SU-DHL-6 (cell line): ENCODE measurements around the gene NPFF.

ENCODE experiments used
- EZH2phosphoT487 ChIP-seq: fragments of 200-600 bp; sonication (generic), shearing (Covaris generic); conservative IDR thresholded peaks from 2 replicates; pipeline ENCODE4 v1.6.1; 2018; ENCODE audit warnings: mild to moderate bottlenecking, antibody characterized with exemption, low read length, moderate library complexity, mixed read lengths
- TF ChIP-seq, protein P1 (sequence below): fragments of 200-600 bp; sonication (generic); IDR thresholded peaks from one replicate; pipeline ENCODE4 v1.5.1; 2017; ENCODE audit warnings: antibody characterized with exemption, mild to moderate bottlenecking, low read length, moderate library complexity; ENCODE audit not compliant: insufficient read depth, poor library complexity, severe bottlenecking

DNA sequence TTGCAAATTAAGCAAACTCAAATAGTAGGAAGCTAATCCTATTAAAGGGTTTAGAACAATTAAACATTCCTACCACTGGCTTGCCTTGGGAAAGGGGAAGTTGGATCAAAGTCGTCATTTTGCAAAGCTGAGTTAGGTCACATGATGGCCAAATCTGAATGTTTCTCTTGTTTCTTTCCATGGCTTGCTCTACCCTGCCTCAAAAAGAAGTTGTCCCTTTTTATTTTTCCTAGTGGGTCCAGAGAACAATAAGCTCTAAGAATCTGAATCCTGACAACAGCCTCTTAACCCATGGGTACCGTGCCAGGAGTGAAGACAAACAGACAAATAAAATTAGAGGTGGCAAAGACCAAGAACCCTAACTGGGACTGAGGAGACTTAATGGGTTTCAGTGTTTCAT, 26.2 kb upstream of the NPFF start:
- TF ChIP-seq, protein P1, sequence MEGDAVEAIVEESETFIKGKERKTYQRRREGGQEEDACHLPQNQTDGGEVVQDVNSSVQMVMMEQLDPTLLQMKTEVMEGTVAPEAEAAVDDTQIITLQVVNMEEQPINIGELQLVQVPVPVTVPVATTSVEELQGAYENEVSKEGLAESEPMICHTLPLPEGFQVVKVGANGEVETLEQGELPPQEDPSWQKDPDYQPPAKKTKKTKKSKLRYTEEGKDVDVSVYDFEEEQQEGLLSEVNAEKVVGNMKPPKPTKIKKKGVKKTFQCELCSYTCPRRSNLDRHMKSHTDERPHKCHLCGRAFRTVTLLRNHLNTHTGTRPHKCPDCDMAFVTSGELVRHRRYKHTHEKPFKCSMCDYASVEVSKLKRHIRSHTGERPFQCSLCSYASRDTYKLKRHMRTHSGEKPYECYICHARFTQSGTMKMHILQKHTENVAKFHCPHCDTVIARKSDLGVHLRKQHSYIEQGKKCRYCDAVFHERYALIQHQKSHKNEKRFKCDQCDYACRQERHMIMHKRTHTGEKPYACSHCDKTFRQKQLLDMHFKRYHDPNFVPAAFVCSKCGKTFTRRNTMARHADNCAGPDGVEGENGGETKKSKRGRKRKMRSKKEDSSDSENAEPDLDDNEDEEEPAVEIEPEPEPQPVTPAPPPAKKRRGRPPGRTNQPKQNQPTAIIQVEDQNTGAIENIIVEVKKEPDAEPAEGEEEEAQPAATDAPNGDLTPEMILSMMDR, result no peak
- TF ChIP-seq EZH2phosphoT487, result no peak
